ENCODE data around the gene SPIN3. TPM values are rescaled to one million over a fixed set of nuclear protein-coding genes. Genes with fewer than 3 reads are reported as not detected.
"Not testable (repeated sequence)": the region's sequence is repeated elsewhere in the genome, so short reads cannot be mapped to it uniquely, and the experiment has no call there.

Gene SPIN3
- polyA plus RNA-seq (2011; rRNA removed) (6.3 and 8.9 TPM in 2 replicates), polyA minus RNA-seq (2011; rRNA and poly(A)+ RNA removed) (5.5 and 7.9 TPM in 2 replicates)

GRCh38 chrX:56995271-56995994 lies at the start of gene SPIN3:
TSS of gene SPIN3 (minus strand) at chrX:56995541. CDS start at chrX:56994947, 594 bp downstream.
- CTCF ChIA-PET: interaction anchor here (1.1 to 1.3 kb wide), 2 partner anchors 17 kb away, joined by 4 to 7 read pairs; no protein-coding TSS in a partner anchor
- H3K27me3 ChIP-seq (ENCODE audit: control insufficient read depth, insufficient read depth, low read length): no peaks in the 10 kb centered on the region
- POLR2A ChIA-PET: interaction anchor here (1.1 kb wide), 1 partner anchor 126 kb away, joined by 3 read pairs; the partner anchor contains the start of gene SPIN2B

GRCh38 chrX:57044245-57044644 lies 48.9 kb upstream of the SPIN3 start:
- ChIA-PET POLR2A (no interaction called here), CTCF (no interaction called here)
- no peak overlapping the region for H3K27ac ChIP-seq (ENCODE audit: low read depth, low read length)
- no peak overlapping the region for H3K4me3 ChIP-seq (ENCODE audit: low read depth, low read length)
- TF ChIP-seq, protein P1, sequence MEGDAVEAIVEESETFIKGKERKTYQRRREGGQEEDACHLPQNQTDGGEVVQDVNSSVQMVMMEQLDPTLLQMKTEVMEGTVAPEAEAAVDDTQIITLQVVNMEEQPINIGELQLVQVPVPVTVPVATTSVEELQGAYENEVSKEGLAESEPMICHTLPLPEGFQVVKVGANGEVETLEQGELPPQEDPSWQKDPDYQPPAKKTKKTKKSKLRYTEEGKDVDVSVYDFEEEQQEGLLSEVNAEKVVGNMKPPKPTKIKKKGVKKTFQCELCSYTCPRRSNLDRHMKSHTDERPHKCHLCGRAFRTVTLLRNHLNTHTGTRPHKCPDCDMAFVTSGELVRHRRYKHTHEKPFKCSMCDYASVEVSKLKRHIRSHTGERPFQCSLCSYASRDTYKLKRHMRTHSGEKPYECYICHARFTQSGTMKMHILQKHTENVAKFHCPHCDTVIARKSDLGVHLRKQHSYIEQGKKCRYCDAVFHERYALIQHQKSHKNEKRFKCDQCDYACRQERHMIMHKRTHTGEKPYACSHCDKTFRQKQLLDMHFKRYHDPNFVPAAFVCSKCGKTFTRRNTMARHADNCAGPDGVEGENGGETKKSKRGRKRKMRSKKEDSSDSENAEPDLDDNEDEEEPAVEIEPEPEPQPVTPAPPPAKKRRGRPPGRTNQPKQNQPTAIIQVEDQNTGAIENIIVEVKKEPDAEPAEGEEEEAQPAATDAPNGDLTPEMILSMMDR (IDR thresholded peaks at IDR 0.05; ENCODE audit: low read depth, low read length): no peak
- no peaks in the 10 kb centered on the region for H3K27me3 ChIP-seq (ENCODE audit: control insufficient read depth, insufficient read depth, low read length)
- H3K9me3 ChIP-seq (ENCODE audit: control insufficient read depth, insufficient read depth, low read length): no peaks in the 10 kb centered on the region
- no peak for DNase-seq (ENCODE audit: low read depth, low spot score)

More at GRCh38 chrX:56995271-56995994, at the start of gene SPIN3:
- Histone ChIP-seq H3K9me3 (ENCODE audit: control insufficient read depth, insufficient read depth, low read length) (no peaks in the 10 kb centered on the region), H3K4me3 (ENCODE audit: low read depth, low read length) (peak within 1 kb of the TSS; percentile 76), H3K27ac (ENCODE audit: low read depth, low read length) (peak within 1 kb of the TSS; percentile 39)
- DNase-seq (ENCODE audit: low read depth, low spot score): no peak
- TF ChIP-seq, protein P1 (IDR thresholded peaks at IDR 0.05; ENCODE audit: low read depth, low read length): no peak

GRCh38 chrX:57037265-57037664 lies 41.9 kb upstream of the SPIN3 start:
- H3K9me3 ChIP-seq (ENCODE audit: control insufficient read depth, insufficient read depth, low read length); DNase-seq (ENCODE audit: low read depth, low spot score); H3K27me3 ChIP-seq (ENCODE audit: control insufficient read depth, insufficient read depth, low read length); H3K27ac ChIP-seq (ENCODE audit: low read depth, low read length); CTCF ChIA-PET; POLR2A ChIA-PET; H3K4me3 ChIP-seq (ENCODE audit: low read depth, low read length): not testable (repeated sequence)

GRCh38 chrX:56994375-56995270 lies 718 bp downstream of the SPIN3 start:
- DNase-seq (ENCODE audit: low read depth, low spot score): no peak
- Histone ChIP-seq H3K27me3 (ENCODE audit: control insufficient read depth, insufficient read depth, low read length) (no peaks in the 10 kb centered on the region), H3K4me3 (ENCODE audit: low read depth, low read length) (peak overlapping the region; percentile 76), H3K9me3 (ENCODE audit: control insufficient read depth, insufficient read depth, low read length) (no peaks in the 10 kb centered on the region), H3K27ac (ENCODE audit: low read depth, low read length) (peak overlapping the region; percentile 39)
- CTCF ChIA-PET: interaction anchor here (1.3 kb wide), 1 partner anchor 17 kb away, joined by 7 read pairs; no protein-coding TSS in a partner anchor
- TF ChIP-seq, protein P1 (IDR thresholded peaks at IDR 0.05; ENCODE audit: low read depth, low read length): no peak
- POLR2A ChIA-PET: interaction anchor here (1.1 kb wide), 1 partner anchor 127 kb away, joined by 3 read pairs; the partner anchor contains the start of gene SPIN2B

- ChIA-PET POLR2A (no interaction called here), CTCF (interaction anchor here (2.9 kb wide), 1 partner anchor 10 kb away, joined by 16 read pairs; no protein-coding TSS in a partner anchor)
- no peaks in the 10 kb centered on the region for H3K9me3 ChIP-seq (ENCODE audit: control insufficient read depth, insufficient read depth, low read length)
- TF ChIP-seq, protein P1 (IDR thresholded peaks at IDR 0.05; ENCODE audit: low read depth, low read length): no peak
- H3K27ac ChIP-seq (ENCODE audit: low read depth, low read length): no peak overlapping the region
- no peak for DNase-seq (ENCODE audit: low read depth, low spot score)
- no peaks in the 10 kb centered on the region for H3K27me3 ChIP-seq (ENCODE audit: control insufficient read depth, insufficient read depth, low read length)
- H3K4me3 ChIP-seq (ENCODE audit: low read depth, low read length): no peak overlapping the region
Measured at GRCh38 chrX:56987741-56988140, 7.6 kb downstream of the SPIN3 start.

Measured in AG04450 (cell line).